HG03025 (cell line): Measurements from ENCODE around the gene PTPN23.

Experiments
- ATAC-seq: cut with Tn5 transposase; IDR thresholded peaks from one replicate; pipeline ENCODE4 v1.9.1; 2021; ENCODE audit warnings: mild to moderate bottlenecking, moderate library complexity; ENCODE audit not compliant: unreplicated experiment, low FRiP score

Gene PTPN23

DNA sequence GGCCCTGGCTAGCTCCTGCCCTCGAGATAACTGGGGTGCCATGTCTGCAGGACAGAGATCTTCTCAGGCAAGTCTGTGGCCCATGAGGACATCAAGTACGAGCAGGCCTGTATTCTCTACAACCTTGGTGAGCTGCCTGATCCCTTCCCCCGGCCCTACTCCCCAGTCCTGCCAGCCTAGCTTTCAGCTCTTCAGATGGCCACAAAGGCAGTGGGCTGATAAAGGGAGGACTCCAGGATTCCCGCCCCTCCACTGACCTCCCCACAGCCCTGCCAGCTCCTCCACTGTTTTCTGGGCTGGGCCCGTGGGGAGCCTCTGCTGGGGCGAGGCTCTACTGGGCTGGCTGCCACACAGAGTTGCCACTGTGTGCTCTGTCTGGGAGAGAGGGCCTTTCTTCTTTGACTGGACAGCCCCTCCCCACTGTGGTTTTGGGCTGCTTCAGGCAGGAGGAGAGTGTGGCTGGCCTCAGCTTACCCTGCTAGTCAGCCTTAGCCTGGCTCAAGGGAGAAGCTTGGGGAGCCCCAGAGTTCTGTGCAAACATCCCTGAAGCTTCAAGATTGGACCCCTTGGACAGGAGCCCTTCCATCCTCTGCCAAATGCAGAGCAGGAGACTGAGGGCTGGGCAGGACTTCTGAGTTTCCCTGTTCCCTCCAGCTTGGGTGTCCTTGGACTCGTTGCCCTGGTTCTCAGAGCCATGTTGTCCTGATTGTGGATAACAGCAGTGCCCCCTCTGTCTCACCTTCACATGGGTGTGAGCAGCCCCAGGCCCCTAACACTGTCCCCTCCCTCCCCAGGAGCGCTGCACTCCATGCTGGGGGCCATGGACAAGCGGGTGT lies 24.4 kb downstream of the PTPN23 start:
- no peak for ATAC-seq

DNA sequence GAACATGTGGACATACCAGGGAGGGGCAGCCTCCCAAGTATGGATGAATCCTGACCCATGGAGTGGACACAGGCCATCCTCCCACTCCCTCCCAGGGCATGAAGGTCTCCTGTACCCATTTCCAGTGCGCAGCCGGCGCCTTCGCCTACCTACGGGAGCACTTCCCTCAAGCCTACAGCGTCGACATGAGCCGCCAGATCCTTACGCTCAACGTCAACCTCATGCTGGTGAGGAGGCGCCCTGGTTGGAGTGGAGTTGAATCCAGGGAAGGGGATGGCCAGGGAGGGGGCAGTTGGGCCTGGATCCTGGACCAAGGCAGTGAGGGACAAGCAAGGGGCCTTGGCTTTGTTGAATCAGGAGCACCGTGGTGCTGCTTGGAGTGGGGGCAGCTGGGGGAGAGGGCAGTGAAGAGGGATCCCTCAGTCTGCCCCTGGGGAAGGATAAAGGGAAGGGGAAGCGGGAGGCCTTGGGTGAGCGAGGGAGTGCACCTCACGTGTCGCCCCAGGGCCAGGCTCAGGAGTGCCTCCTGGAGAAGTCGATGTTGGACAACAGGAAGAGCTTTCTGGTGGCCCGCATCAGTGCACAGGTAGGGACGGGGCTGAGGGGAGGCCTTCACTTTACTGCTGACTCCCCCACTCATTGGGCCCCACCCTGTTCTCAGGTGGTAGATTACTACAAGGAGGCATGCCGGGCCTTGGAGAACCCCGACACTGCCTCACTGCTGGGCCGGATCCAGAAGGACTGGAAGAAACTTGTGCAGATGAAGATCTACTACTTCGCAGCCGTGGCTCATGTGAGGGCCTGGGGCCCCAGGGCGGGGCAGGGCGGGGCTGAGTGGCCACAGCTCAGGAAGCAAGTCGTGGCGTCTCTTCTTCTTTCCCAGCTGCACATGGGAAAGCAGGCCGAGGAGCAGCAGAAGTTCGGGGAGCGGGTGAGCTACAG lies 25.3 kb downstream of the PTPN23 start:
- ATAC-seq, result no peak

DNA sequence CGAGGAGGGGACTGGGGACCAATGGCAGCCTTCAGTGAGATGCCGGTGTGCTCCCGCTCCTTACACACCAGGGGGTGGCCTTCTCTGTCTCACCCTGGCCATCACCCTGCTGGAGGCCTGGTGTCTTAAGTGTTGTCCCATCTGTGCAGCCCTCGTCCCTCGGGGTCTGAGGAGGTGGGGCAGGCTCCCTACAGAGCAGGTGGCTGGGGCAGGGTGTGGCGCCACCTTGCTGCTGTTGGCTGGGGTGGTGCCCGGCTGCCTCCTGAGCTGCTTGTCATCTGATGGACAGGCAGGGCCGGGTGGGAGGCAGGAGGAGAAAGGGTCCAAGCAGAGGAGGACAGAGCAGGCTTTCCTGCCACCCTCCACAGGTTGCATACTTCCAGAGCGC lies 25.9 kb downstream of the PTPN23 start:
- ATAC-seq, result no peak

DNA sequence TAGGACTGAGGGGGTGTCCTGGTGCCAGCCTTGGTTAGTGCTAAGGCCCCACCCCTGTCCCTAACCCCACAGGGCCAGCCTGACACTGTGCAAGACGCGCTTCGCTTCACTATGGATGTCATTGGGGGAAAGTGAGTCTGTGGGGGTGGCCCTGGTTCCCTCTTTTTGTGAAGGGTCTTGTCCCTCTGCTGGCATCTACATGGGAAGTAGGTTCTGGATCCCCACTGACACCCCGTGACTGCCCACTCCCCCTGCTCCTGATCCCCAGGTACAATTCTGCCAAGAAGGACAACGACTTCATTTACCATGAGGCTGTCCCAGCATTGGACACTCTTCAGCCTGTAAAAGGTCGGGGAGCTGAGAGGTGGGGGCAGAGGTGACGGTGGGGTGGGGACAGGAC lies 26.4 kb downstream of the PTPN23 start:
- ATAC-seq, result no peak

DNA sequence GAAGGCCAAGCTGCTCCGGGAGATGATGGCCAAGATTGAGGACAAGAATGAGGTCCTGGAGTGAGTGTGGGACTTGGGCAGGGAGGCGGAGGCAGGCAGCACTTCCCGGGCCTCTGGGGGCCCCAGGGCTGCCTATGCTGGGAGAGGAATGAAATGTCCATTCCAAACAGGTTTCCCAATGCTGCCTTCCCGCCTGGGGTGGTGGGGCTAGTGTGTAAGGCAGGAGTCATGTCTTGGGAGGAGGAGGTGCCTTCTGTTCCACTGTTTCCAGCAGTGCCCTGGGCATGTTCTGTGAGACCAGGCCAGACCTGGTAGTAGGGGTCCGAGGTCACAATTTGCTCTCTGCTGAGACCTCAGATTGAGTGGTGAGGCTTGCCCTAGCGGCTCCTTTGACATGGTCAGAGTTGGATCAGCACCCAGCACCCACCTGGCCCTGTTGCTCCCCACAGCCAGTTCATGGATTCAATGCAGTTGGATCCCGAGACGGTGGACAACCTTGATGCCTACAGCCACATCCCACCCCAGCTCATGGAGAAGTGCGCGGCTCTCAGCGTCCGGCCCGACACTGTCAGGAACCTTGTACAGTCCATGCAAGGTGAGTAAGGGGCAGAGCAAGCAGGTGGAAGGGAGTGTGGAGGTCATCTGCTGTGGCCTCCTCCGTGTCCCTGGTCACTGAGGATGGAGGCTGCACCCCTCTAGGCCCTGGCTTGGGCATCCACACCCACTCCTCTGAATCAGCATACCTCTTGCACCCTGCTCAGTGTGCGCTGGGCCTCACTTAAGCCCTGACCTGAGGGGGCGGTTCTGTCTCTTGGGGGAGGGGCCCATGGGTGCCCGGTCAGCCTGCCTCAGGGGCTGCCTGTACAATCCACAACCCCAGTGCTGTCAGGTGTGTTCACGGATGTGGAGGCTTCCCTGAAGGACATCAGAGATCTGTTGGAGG lies 27.3 kb downstream of the PTPN23 start:
- no peak for ATAC-seq

DNA sequence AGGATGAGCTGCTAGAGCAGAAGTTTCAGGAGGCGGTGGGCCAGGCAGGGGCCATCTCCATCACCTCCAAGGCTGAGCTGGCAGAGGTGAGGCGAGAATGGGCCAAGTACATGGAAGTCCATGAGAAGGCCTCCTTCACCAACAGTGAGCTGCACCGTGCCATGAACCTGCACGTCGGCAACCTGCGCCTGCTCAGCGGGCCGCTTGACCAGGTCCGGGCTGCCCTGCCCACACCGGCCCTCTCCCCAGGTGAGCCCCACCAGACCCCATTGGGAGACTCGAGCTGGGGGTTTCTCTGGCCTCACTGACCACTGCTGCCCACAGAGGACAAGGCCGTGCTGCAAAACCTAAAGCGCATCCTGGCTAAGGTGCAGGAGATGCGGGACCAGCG lies 28.0 kb downstream of the PTPN23 start:
- no peak for ATAC-seq

DNA sequence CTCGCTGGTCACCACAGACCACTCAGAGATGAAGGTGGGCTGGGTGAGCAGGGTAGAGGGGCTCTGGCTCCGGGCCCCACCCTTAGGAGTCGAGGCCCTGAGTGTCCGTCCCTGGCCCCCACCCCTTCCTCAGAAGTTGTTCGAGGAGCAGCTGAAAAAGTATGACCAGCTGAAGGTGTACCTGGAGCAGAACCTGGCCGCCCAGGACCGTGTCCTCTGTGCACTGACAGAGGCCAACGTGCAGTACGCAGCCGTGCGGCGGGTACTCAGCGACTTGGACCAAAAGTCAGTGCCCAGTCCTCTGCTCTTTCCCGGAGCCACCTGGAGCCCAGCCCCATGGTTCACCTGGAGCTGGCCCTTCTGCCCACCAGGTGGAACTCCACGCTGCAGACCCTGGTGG lies 28.5 kb downstream of the PTPN23 start:
- no peak for ATAC-seq

DNA sequence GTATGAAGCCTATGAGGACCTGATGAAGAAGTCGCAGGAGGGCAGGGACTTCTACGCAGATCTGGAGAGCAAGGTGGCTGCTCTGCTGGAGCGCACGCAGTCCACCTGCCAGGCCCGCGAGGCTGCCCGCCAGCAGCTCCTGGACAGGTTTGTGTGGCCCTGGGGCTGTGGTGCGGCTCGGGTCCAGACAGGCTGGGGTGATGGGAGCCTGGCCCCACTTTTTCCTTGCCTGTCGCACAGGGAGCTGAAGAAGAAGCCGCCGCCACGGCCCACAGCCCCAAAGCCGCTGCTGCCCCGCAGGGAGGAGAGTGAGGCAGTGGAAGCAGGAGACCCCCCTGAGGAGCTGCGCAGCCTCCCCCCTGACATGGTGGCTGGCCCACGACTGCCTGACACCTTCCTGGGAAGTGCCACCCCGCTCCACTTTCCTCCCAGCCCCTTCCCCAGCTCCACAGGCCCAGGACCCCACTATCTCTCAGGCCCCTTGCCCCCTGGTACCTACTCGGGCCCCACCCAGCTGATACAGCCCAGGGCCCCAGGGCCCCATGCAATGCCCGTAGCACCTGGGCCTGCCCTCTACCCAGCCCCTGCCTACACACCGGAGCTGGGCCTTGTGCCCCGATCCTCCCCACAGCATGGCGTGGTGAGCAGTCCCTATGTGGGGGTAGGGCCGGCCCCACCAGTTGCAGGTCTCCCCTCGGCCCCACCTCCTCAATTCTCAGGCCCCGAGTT lies 29.0 kb downstream of the PTPN23 start:
- ATAC-seq, result no peak

DNA sequence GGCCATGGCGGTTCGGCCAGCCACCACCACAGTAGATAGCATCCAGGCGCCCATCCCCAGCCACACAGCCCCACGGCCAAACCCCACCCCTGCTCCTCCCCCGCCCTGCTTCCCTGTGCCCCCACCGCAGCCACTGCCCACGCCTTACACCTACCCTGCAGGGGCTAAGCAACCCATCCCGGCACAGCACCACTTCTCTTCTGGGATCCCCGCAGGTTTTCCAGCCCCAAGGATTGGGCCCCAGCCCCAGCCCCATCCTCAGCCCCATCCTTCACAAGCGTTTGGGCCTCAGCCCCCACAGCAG lies 29.5 kb downstream of the PTPN23 start:
- no peak for ATAC-seq

DNA sequence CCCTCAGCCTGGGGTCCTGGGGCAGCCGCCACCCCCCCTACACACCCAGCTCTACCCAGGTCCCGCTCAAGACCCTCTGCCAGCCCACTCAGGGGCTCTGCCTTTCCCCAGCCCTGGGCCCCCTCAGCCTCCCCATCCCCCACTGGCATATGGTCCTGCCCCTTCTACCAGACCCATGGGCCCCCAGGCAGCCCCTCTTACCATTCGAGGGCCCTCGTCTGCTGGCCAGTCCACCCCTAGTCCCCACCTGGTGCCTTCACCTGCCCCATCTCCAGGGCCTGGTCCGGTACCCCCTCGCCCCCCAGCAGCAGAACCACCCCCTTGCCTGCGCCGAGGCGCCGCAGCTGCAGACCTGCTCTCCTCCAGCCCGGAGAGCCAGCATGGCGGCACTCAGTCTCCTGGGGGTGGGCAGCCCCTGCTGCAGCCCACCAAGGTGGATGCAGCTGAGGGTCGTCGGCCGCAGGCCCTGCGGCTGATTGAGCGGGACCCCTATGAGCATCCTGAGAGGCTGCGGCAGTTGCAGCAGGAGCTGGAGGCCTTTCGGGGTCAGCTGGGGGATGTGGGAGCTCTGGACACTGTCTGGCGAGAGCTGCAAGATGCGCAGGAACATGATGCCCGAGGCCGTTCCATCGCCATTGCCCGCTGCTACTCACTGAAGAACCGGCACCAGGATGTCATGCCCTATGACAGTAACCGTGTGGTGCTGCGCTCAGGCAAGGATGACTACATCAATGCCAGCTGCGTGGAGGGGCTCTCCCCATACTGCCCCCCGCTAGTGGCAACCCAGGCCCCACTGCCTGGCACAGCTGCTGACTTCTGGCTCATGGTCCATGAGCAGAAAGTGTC lies 30.2 kb downstream of the PTPN23 start:
- no peak for ATAC-seq

DNA sequence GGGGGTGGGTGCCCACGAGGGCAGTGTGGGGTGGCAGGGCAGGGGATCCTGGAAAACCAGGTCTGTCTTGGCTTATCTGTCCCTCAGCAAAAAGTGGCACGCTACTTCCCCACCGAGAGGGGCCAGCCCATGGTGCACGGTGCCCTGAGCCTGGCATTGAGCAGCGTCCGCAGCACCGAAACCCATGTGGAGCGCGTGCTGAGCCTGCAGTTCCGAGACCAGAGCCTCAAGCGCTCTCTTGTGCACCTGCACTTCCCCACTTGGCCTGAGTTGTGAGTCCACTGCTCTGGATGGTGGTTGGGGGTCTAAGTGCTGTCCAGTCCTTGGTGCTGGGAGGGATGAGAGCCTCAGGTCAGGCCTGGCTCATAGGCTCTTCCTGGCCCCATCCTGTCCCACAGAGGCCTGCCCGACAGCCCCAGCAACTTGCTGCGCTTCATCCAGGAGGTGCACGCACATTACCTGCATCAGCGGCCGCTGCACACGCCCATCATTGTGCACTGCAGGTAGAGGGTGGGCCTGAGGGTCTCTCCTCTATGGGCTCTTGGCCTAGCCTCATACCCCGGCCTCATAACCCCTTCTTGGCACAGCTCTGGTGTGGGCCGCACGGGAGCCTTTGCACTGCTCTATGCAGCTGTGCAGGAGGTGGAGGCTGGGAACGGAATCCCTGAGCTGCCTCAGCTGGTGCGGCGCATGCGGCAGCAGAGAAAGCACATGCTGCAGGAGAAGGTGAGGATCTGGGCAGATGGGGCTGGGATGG lies 31.1 kb downstream of the PTPN23 start:
- ATAC-seq, result no peak

DNA sequence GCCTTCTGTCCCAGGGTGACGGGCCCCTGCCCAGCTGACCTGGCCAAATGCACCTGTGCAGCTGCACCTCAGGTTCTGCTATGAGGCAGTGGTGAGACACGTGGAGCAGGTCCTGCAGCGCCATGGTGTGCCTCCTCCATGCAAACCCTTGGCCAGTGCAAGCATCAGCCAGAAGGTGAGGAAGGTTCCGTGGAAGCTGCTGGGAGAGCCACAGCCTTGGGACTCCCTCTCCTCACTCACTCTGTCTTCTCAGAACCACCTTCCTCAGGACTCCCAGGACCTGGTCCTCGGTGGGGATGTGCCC lies 31.6 kb downstream of the PTPN23 start:
- no peak for ATAC-seq

DNA sequence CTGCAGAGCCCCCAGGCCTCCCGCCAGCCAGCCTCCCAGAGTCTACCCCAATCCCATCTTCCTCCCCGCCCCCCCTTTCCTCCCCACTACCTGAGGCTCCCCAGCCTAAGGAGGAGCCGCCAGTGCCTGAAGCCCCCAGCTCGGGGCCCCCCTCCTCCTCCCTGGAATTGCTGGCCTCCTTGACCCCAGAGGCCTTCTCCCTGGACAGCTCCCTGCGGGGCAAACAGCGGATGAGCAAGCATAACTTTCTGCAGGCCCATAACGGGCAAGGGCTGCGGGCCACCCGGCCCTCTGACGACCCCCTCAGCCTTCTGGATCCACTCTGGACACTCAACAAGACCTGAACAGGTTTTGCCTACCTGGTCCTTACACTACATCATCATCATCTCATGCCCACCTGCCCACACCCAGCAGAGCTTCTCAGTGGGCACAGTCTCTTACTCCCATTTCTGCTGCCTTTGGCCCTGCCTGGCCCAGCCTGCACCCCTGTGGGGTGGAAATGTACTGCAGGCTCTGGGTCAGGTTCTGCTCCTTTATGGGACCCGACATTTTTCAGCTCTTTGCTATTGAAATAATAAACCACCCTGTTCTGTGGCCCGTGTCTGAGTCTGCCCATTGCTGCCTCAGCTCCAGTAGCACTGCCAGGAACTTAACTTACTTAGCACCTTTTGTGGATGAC lies 32.2 kb downstream of the PTPN23 start:
- ATAC-seq, result no peak

DNA sequence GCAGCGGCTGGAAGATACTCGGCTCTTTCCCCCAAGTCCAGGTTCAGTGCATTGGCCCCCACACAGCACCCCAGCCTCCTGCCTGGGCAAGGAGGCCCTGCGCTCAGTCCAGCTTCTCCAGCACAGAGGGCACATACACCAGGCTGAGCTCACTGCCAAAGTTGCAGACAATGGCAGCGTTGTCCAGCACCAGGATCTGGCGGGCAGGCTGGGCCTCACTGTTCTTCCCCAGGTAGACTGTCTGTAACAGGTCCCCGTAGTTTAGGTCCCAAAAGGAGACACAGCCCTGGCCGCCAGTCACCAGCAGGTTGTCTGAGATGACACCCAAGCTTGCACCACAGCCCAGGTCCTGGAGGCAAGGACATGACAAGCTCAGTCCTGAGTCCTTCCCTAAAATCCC lies 32.9 kb downstream of the PTPN23 start:
- ATAC-seq, result no peak

DNA sequence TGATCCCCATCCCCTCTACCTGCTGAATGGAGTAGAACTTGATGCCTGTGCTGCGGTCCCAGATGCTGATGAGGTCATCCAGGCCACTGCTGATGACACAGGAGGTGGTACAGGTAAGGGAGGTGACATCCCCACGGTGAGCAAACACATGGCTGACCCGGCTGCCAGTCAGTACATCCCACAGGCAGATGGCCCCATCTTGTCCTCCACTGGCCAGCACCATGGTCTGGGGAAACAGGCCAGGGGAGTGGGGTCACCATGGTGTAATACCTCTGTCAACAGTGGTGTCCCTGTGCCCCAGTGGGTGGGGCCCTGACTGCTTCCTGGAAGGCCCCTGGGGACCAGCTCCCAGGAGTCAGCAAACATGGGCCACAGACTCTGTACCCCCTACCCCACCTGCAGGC lies 33.3 kb downstream of the PTPN23 start:
- no peak for ATAC-seq

DNA sequence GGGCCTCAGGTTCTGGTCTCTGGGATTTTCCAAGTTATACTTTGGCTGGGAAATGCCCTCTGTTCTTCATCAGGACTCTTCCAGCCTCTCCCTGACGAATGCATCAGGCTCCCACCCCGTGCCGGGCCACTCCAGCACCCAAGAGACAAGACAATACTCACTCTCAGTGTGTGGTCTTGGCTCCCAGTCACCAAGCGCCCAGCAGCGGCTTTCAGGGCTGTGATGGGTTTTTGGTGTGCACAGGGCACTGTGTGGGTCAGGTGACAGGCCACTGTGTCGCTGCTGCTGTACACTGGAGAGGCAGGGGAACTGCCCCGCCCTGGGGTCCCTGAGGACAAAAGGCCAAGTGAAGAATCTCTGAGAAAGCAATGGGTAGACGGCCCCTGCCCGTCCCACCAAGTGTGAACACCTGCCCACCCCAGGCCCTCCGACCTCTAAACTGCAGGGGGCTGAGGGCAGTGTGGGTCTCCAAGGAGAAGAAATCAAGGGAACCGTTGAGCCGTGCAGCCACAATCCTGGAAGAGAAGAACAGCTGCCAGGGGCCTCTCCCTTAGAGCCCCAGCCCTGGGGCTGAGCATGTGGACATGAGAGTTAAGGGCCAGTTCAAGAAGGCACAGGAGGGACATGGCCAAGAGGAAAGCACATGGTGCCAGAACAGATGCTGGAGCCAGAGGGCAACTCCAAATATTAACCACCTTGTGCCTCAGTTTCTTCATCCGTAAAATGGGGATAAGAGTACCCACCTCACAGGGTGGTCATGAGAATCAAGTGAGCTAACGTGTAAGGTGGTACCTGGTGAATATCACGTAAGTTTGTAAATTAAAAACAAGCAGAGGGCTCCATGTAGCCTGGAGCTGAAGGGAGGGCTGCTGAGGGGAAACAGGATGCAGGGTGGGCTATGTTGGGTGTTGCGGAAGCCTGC lies 34.1 kb downstream of the PTPN23 start:
- no peak for ATAC-seq

DNA sequence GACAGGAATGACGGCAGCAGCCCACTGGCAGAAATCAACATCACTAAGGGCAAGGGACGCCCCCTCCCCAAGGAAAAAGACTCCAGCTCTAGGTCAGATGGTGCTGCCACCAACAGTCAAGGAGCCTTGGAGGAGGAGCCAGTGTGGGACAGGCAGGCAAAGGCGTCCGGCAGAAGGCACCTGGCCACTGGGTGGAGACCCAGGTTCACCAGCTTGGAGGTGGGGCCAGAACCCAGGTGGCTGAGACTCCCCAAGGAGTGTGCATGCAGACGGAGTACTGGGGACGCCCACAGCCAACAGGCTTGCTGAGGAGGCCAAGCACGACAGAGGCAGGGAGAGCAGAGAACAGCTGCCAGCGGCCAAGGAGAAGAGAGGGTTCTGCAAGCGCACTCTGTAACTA lies 35.2 kb downstream of the PTPN23 start:
- ATAC-seq, result no peak
